ENCODE results near the gene SYT15B.
"Not testable (repeated sequence)": the region's sequence is repeated elsewhere in the genome, so short reads cannot be mapped to it uniquely, and the experiment has no call there.

The SYT15B gene

GRCh38 chr10:47763554-47764175 lies at the start of gene SYT15B:
SYT15B (minus strand) TSS chr10:47763592; CDS start chr10:47762640, 952 bp downstream.
- DNase-seq: not testable (repeated sequence)

GRCh38 chr10:47779590-47779989 lies 16.2 kb upstream of the SYT15B start:
- DNase-seq: not testable (repeated sequence)

- DNase-seq: not testable (repeated sequence)
Measured at GRCh38 chr10:47775361-47776231, 12.2 kb upstream of the SYT15B start.

GRCh38 chr10:47770745-47771144 lies 7.4 kb upstream of the SYT15B start:
- DNase-seq: not testable (repeated sequence)

GRCh38 chr10:47768578-47769115 lies 5.3 kb upstream of the SYT15B start:
- not testable (repeated sequence) for DNase-seq

GRCh38 chr10:47768085-47768484 lies 4.7 kb upstream of the SYT15B start:
- DNase-seq: not testable (repeated sequence)

- not testable (repeated sequence) for DNase-seq
Measured at GRCh38 chr10:47767236-47767635, 3.8 kb upstream of the SYT15B start.

- not testable (repeated sequence) for DNase-seq
Measured at GRCh38 chr10:47765232-47765631, 1.8 kb upstream of the SYT15B start.

- DNase-seq: not testable (repeated sequence)
Measured at GRCh38 chr10:47762674-47763553, 478 bp downstream of the SYT15B start.

- DNase-seq: not testable (repeated sequence)
Measured at GRCh38 chr10:47758855-47759254, 4.5 kb downstream of the SYT15B start.

- not testable (repeated sequence) for DNase-seq
Measured at GRCh38 chr10:47756169-47756568, 7.2 kb downstream of the SYT15B start.

- not testable (repeated sequence) for DNase-seq
Measured at GRCh38 chr10:47753871-47754270, 9.5 kb downstream of the SYT15B start.

- not testable (repeated sequence) for DNase-seq
Measured at GRCh38 chr10:47753176-47753575, 10.2 kb downstream of the SYT15B start.

- not testable (repeated sequence) for DNase-seq
Measured at GRCh38 chr10:47751821-47752220, 11.6 kb downstream of the SYT15B start.

- DNase-seq: not testable (repeated sequence)
Measured at GRCh38 chr10:47750360-47750759, 13.0 kb downstream of the SYT15B start.

- not testable (repeated sequence) for DNase-seq
Measured at GRCh38 chr10:47746780-47747376, 16.5 kb downstream of the SYT15B start.

GRCh38 chr10:47744881-47745280 lies 18.5 kb downstream of the SYT15B start:
- DNase-seq: not testable (repeated sequence)

- DNase-seq: not testable (repeated sequence)
Measured at GRCh38 chr10:47743611-47744550, 19.5 kb downstream of the SYT15B start.

- DNase-seq: not testable (repeated sequence)
Measured at GRCh38 chr10:47740868-47741267, 22.5 kb downstream of the SYT15B start.

- not testable (repeated sequence) for DNase-seq
Measured at GRCh38 chr10:47730911-47731310, 32.5 kb downstream of the SYT15B start.

GRCh38 chr10:47725740-47726139 lies 37.7 kb downstream of the SYT15B start:
- DNase-seq: not testable (repeated sequence)
